ENCODE results near the gene TTC12. TPM values are rescaled to one million over a fixed set of nuclear protein-coding genes. Genes with fewer than 3 reads are reported as not detected.

TTC12 gene
- total RNA-seq, 2 donors from 2014 or later, result 22.3 to 134 TPM

- ATAC-seq (no peak), DNase-seq (no peak)
- intact Hi-C loops (cut with DNase I), result no loop called here
- Histone ChIP-seq H3K27ac (no peak overlapping the region), H3K4me3 (no peak overlapping the region), H3K4me1 (no peaks in the 10 kb centered on the region), H3K36me3 (replicated peaks in 1 of 2; ENCODE audit: insufficient read depth in 1 of 2, low read depth in 2 of 2) (no peaks in the 10 kb centered on the region), H3K27me3 (no peaks in the 10 kb centered on the region), H3K9me3 (no peaks in the 10 kb centered on the region)
- no peak for TF ChIP-seq POLR2A (IDR thresholded peaks at IDR 0.05)
- no peak for TF ChIP-seq CTCF (IDR thresholded peaks at IDR 0.05)
- 81 to 86% methylated on average over 10 of the region's 10 CpGs for WGBS, 2 donors
Measured at GRCh38 chr11:113373981-113374560, 59.7 kb downstream of the TTC12 start.

- WGBS, 2 donors, result 81 to 87% methylated on average over 5 of the region's 5 CpGs
- Histone ChIP-seq H3K36me3 (replicated peaks in 1 of 2; ENCODE audit: insufficient read depth in 1 of 2, low read depth in 2 of 2) (no peaks in the 10 kb centered on the region), H3K4me3 (no peak overlapping the region), H3K27ac (no peak overlapping the region), H3K27me3 (no peaks in the 10 kb centered on the region), H3K9me3 (no peaks in the 10 kb centered on the region), H3K4me1 (no peaks in the 10 kb centered on the region)
- no peak for DNase-seq
- no peak for ATAC-seq
- intact Hi-C loops (cut with DNase I), result no loop called here
- TF ChIP-seq CTCF (IDR thresholded peaks at IDR 0.05) (no peak), POLR2A (IDR thresholded peaks at IDR 0.05) (no peak)
Measured at GRCh38 chr11:113375402-113375801, 61.0 kb downstream of the TTC12 start.

- Histone ChIP-seq H3K27ac (no peak overlapping the region), H3K9me3 (no peaks in the 10 kb centered on the region), H3K4me3 (no peak overlapping the region), H3K27me3 (no peaks in the 10 kb centered on the region), H3K36me3 (replicated peaks in 1 of 2; ENCODE audit: insufficient read depth in 1 of 2, low read depth in 2 of 2) (no peaks in the 10 kb centered on the region), H3K4me1 (no peaks in the 10 kb centered on the region)
- ATAC-seq, result no peak
- intact Hi-C loops (cut with DNase I), result no loop called here
- 55 to 72% methylated on average over 3 of the region's 3 CpGs for WGBS, 2 donors
- TF ChIP-seq CTCF (IDR thresholded peaks at IDR 0.05) (no peak), POLR2A (IDR thresholded peaks at IDR 0.05) (no peak)
- no peak for DNase-seq
Measured at GRCh38 chr11:113376156-113376555, 61.8 kb downstream of the TTC12 start.

- TF ChIP-seq POLR2A (IDR thresholded peaks at IDR 0.05), result no peak
- TF ChIP-seq CTCF (IDR thresholded peaks at IDR 0.05), result no peak
- no peak overlapping the region for H3K4me3 ChIP-seq
- H3K9me3 ChIP-seq, result no peaks in the 10 kb centered on the region
- no peaks in the 10 kb centered on the region for H3K4me1 ChIP-seq
- intact Hi-C loops (cut with DNase I), result no loop called here
- H3K36me3 ChIP-seq (replicated peaks in 1 of 2; ENCODE audit: insufficient read depth in 1 of 2, low read depth in 2 of 2), result no peaks in the 10 kb centered on the region
- no peak overlapping the region for H3K27ac ChIP-seq
- ATAC-seq, result no peak
- WGBS, 2 donors, result 55 to 57% methylated on average over 7 of the region's 7 CpGs
- no peaks in the 10 kb centered on the region for H3K27me3 ChIP-seq
- DNase-seq, result no peak
Measured at GRCh38 chr11:113377681-113378412, 63.5 kb downstream of the TTC12 start.

GRCh38 chr11:113378692-113379091 is 64.3 kb downstream of the TTC12 start:
- H3K4me3 ChIP-seq, result no peak overlapping the region
- no peak for DNase-seq
- no peak overlapping the region for H3K27ac ChIP-seq
- no peaks in the 10 kb centered on the region for H3K36me3 ChIP-seq (replicated peaks in 1 of 2; ENCODE audit: insufficient read depth in 1 of 2, low read depth in 2 of 2)
- WGBS, 2 donors, result 64 to 65% methylated on average over 1 of the region's 1 CpG
- TF ChIP-seq CTCF (IDR thresholded peaks at IDR 0.05) (no peak), POLR2A (IDR thresholded peaks at IDR 0.05) (no peak)
- H3K27me3 ChIP-seq, result no peaks in the 10 kb centered on the region
- intact Hi-C loops (cut with DNase I), result no loop called here
- no peaks in the 10 kb centered on the region for H3K4me1 ChIP-seq
- no peaks in the 10 kb centered on the region for H3K9me3 ChIP-seq
- no peak for ATAC-seq

All from body of pancreas (tissue), 4 donors.